B cell (primary cell): ENCODE measurements around the gene GPR37.

Experiments used
- CTCF ChIP-seq: fragments of 200-600 bp; IDR thresholded peaks from one replicate; pipeline ENCODE4 v1.8.0; 2022; ENCODE audit warnings: antibody characterized with exemption, mild to moderate bottlenecking
- EZH2 ChIP-seq: IDR thresholded peaks from 2 replicates; pipeline ENCODE4 v1.6.1; 2012; ENCODE audit warnings: borderline replicate concordance, low read depth, mild to moderate bottlenecking, moderate library complexity, low read length; ENCODE audit not compliant: insufficient read depth, poor library complexity, severe bottlenecking

DNA sequence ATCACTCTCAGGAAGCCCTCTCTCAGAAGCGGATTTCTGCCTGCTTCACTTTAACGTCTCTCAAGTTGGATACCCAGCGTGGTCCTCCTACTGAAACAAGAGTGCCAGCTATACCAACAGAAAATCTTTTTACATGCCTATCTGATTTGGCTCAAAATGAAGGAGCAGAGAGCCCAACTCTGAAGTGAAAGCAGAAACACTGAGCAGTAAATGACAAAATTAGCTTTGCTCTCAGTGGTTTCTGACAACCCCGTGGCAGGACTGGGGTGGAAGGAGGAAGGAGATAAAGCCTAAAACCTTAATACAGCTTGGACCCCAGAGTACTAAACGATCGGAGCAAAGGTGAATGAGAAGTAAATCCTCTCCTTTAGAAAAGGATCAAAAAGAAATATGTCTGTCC is 25.1 kb upstream of the GPR37 start:
- TF ChIP-seq CTCF (no peak), EZH2 (no peak)
